Parathyroid adenoma (tissue), 2 donors: ENCODE measurements around the gene NTSR1.

Experiments
- H2AFZ ChIP-seq: fragments of 300-600 bp; sonication (generic); one replicate; pipeline ENCODE4 v1.7.0; 2017; ENCODE audit warnings: antibody characterized with exemption, mild to moderate bottlenecking
- H3K27ac ChIP-seq: fragments of 300-600 bp; sonication (generic); one replicate; pipeline ENCODE4 v1.7.0; 2017
- H3K27me3 ChIP-seq: fragments of 300-600 bp; sonication (generic); one replicate; pipeline ENCODE4 v1.7.0; 2017; ENCODE audit warnings: low read length; ENCODE audit not compliant: control insufficient read depth, insufficient read depth
- H3K36me3 ChIP-seq: fragments of 300-600 bp; sonication (generic); one replicate; pipeline ENCODE4 v1.7.0; 2017; ENCODE audit warnings: low read length; ENCODE audit not compliant: control insufficient read depth, insufficient read depth
- H3K4me1 ChIP-seq: fragments of 300-600 bp; sonication (generic); one replicate; pipeline ENCODE4 v1.7.0; 2017; ENCODE audit warnings: control low read depth
- H3K4me2 ChIP-seq: fragments of 300-600 bp; sonication (generic); one replicate; pipeline ENCODE4 v1.7.0; 2017; ENCODE audit warnings: low read length
- H3K4me3 ChIP-seq: fragments of 300-600 bp; sonication (generic); one replicate; pipeline ENCODE4 v1.7.0; 2017; ENCODE audit warnings: low read depth, low read length
- H3K79me2 ChIP-seq: fragments of 300-600 bp; sonication (generic); one replicate; pipeline ENCODE4 v1.7.0; 2017; ENCODE audit warnings: control low read depth
- H3K9ac ChIP-seq: fragments of 300-600 bp; sonication (generic); one replicate; pipeline ENCODE4 v1.7.0; 2017; ENCODE audit warnings: mild to moderate bottlenecking
- H3K9me3 ChIP-seq: fragments of 300-600 bp; sonication (generic); one replicate; pipeline ENCODE4 v1.7.0; 2017; ENCODE audit warnings: low read length; ENCODE audit not compliant: control insufficient read depth
- CTCF ChIP-seq: fragments of 300-600 bp; sonication (generic); IDR thresholded peaks from one replicate; pipeline ENCODE4 v1.7.0; 2017; ENCODE audit warnings: antibody characterized with exemption, mild to moderate bottlenecking
- donor health status: primary hyperparathyroidism.

The NTSR1 gene

GRCh38 chr20:62804021-62804626 lies 95.5 kb downstream of the NTSR1 start:
- H3K4me2 ChIP-seq, result peak overlapping the region; percentile 22
- H3K9ac ChIP-seq, result no peak overlapping the region
- peaks cover 21% of the 10 kb centered on the region for H3K79me2 ChIP-seq
- no peaks in the 10 kb centered on the region for H3K27me3 ChIP-seq
- H2AFZ ChIP-seq, result peak overlapping the region; percentile 58
- H3K27ac ChIP-seq, result no peak overlapping the region
- H3K4me1 ChIP-seq, result peaks cover 5% of the 10 kb centered on the region
- TF ChIP-seq CTCF, result no peak
- H3K9me3 ChIP-seq, result no peaks in the 10 kb centered on the region
- no peak overlapping the region for H3K4me3 ChIP-seq
- H3K36me3 ChIP-seq, result no peaks in the 10 kb centered on the region

GRCh38 chr20:62804627-62805154 lies 96.1 kb downstream of the NTSR1 start, which contains the start of gene OGFR:
Gene OGFR, plus strand, starts transcription at chr20:62804835. Its CDS starts 25 bp downstream, at chr20:62804860.
- no peaks in the 10 kb centered on the region for H3K27me3 ChIP-seq
- peak within 1 kb of the TSS; percentile 76 for H3K9ac ChIP-seq
- no peak within 1 kb of the TSS for H3K27ac ChIP-seq
- peak within 1 kb of the TSS; percentile 76 for H2AFZ ChIP-seq
- peaks cover 23% of the 10 kb centered on the region for H3K79me2 ChIP-seq
- peak within 1 kb of the TSS; percentile 75 for H3K4me3 ChIP-seq
- H3K9me3 ChIP-seq, result no peaks in the 10 kb centered on the region
- H3K36me3 ChIP-seq, result no peaks in the 10 kb centered on the region
- peaks cover 5% of the 10 kb centered on the region for H3K4me1 ChIP-seq
- H3K4me2 ChIP-seq, result peak within 1 kb of the TSS; percentile 82
- TF ChIP-seq CTCF, result no peak

GRCh38 chr20:62805155-62805710 lies 96.6 kb downstream of the NTSR1 start:
- H3K27me3 ChIP-seq, result no peaks in the 10 kb centered on the region
- peaks cover 5% of the 10 kb centered on the region for H3K4me1 ChIP-seq
- no peak overlapping the region for H3K27ac ChIP-seq
- no peaks in the 10 kb centered on the region for H3K9me3 ChIP-seq
- peak overlapping the region; percentile 76 for H3K9ac ChIP-seq
- peak overlapping the region; percentile 76 for H2AFZ ChIP-seq
- peak overlapping the region; percentile 75 for H3K4me3 ChIP-seq
- peaks cover 23% of the 10 kb centered on the region for H3K79me2 ChIP-seq
- TF ChIP-seq CTCF, result no peak
- H3K4me2 ChIP-seq, result peak overlapping the region; percentile 82
- H3K36me3 ChIP-seq, result no peaks in the 10 kb centered on the region

GRCh38 chr20:62805711-62806382 lies 97.2 kb downstream of the NTSR1 start:
- Histone ChIP-seq H3K27me3 (no peaks in the 10 kb centered on the region), H3K9ac (peak overlapping the region; percentile 14), H3K4me3 (peak overlapping the region; percentile 75), H3K79me2 (peaks cover 23% of the 10 kb centered on the region), H3K4me1 (peaks cover 5% of the 10 kb centered on the region), H3K27ac (no peak overlapping the region), H3K9me3 (no peaks in the 10 kb centered on the region), H3K4me2 (peak overlapping the region; percentile 82), H2AFZ (peak overlapping the region; percentile 66), H3K36me3 (no peaks in the 10 kb centered on the region)
- no peak for TF ChIP-seq CTCF
